SKM-1 treated with dmso at 0.1 percent for 144 hours (cell line): ENCODE measurements around the gene IFNL1.
"Not testable (repeated sequence)": the region's sequence is repeated elsewhere in the genome, so short reads cannot be mapped to it uniquely, and the experiment has no call there.

ENCODE experiments used
- DNase-seq: peaks from one replicate; lab custom pipeline; 2025; ENCODE audit not compliant: unreplicated experiment; lab: John Stamatoyannopoulos, UW

IFNL1 gene

GRCh38 chr19:39270036-39270871 is 26.0 kb upstream of the IFNL1 start:
- DNase-seq: no peak

GRCh38 chr19:39273859-39274258 is 22.3 kb upstream of the IFNL1 start:
- DNase-seq: not testable (repeated sequence)

- no peak for DNase-seq
Measured at GRCh38 chr19:39275578-39275977, 20.6 kb upstream of the IFNL1 start.

- no peak for DNase-seq
Measured at GRCh38 chr19:39276740-39277139, 19.5 kb upstream of the IFNL1 start.

GRCh38 chr19:39277598-39277997 is 18.6 kb upstream of the IFNL1 start:
- no peak for DNase-seq

- no peak for DNase-seq
Measured at GRCh38 chr19:39282021-39282420, 14.2 kb upstream of the IFNL1 start.

- no peak for DNase-seq
Measured at GRCh38 chr19:39284032-39284431, 12.2 kb upstream of the IFNL1 start.

GRCh38 chr19:39293394-39293793 is 2.8 kb upstream of the IFNL1 start:
- DNase-seq: no peak

GRCh38 chr19:39296906-39297305 is 699 bp downstream of the IFNL1 start:
- DNase-seq: no peak

GRCh38 chr19:39297931-39298634 is 1.9 kb downstream of the IFNL1 start:
- no peak for DNase-seq

- DNase-seq: no peak
Measured at GRCh38 chr19:39299404-39299803, 3.2 kb downstream of the IFNL1 start.

GRCh38 chr19:39299832-39300231 is 3.6 kb downstream of the IFNL1 start:
- DNase-seq: no peak

- DNase-seq: no peak
Measured at GRCh38 chr19:39301021-39301420, 4.8 kb downstream of the IFNL1 start.

- DNase-seq: no peak
Measured at GRCh38 chr19:39301562-39301961, 5.4 kb downstream of the IFNL1 start.

GRCh38 chr19:39303373-39304184 is 7.4 kb downstream of the IFNL1 start:
- DNase-seq: no peak

- no peak for DNase-seq
Measured at GRCh38 chr19:39304185-39304513, 7.9 kb downstream of the IFNL1 start.

- no peak for DNase-seq
Measured at GRCh38 chr19:39304701-39305571, 8.7 kb downstream of the IFNL1 start.

- DNase-seq: no peak
Measured at GRCh38 chr19:39306075-39306474, 9.9 kb downstream of the IFNL1 start.

GRCh38 chr19:39307046-39307821 is 11.0 kb downstream of the IFNL1 start:
- DNase-seq: no peak
